GM18870 (cell line): ENCODE measurements around the gene MYLIP.

Experiments used
- ATAC-seq: cut with Tn5 transposase; IDR thresholded peaks from one replicate; pipeline ENCODE4 v1.9.1; 2021; ENCODE audit warnings: moderate library complexity; ENCODE audit not compliant: unreplicated experiment

The MYLIP gene

DNA sequence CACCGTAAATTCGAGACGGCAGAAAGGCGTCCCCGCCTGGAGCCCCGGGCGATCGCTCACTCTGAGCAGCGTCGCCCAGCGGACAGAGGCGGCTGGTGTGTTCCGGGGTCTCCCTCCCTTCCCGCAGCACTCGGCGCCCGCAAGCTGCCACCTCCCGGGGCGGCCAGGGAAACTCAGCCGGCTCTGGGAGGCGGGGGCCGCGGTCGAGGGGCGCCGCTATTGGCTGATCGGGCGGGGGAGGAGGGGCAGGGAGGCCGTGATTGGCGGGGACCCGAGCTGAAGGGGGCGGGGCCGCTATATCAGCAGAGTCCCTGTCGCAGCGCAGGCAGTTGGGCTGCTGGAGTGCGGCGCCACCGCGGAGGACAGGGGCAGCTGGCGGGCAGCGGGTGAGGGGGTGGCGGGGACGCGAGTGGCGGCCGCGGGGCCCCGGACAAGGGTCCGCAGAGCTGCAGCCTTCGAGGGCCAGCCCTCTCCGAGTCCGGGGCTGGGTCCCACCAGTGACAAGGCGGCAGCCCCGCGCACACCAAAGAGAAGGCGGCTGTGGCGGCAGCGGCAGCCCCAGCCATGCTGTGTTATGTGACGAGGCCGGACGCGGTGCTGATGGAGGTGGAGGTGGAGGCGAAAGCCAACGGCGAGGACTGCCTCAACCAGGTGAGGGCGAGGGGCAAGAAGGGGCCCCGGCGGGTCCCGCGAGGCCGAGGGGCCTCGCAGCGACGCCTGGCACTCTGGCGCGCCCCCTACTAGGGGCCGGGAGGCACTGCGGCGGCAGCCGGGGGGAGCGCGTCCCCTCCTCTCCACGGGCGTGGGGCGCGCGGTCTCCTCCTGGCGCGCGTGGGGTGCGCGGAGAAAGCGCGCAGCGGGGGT, at the start of gene MYLIP:
Gene MYLIP (plus strand): TSS at position 328 of the 864 bp plus-strand sequence. CDS start 237 bp downstream, at position 565.
- peak; percentile 43 for ATAC-seq

DNA sequence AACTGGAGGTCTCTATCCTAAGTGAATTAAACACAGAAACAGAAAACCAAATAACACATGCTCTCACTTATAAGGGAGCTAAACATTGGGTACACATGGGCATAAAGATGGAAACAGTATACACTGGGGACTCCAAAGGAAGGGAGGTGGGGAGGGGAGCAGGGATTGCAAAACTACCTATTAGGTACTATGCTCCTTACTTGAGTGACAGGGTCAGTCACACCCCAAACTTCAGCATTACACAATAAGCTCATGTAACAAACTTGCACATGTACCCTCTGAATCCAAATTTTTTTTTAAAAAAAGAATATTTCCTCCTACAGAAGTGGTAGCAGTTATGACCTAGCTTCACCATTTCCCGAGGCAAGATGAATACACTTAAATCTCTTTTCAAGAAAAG, 49.5 kb upstream of the MYLIP start:
- no peak for ATAC-seq

DNA sequence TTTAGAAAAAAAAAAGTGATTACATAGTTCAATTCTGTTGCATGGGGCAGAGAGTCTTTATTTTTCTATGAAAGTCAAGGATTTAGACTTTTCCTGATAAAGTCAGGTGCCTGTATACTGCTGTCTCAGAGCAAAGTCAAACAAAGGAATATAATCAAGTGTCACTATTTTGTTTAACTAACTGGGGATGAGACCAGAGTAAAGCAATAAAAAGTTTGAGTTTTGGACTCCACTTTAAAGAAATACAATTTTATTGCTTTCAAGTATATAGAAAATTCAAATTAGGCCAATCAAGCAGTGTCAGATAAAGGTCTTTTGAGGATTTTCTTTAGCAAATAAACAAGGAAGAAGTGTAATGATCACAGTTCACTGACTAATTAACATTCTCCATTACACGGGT, 48.7 kb upstream of the MYLIP start:
- no peak for ATAC-seq

DNA sequence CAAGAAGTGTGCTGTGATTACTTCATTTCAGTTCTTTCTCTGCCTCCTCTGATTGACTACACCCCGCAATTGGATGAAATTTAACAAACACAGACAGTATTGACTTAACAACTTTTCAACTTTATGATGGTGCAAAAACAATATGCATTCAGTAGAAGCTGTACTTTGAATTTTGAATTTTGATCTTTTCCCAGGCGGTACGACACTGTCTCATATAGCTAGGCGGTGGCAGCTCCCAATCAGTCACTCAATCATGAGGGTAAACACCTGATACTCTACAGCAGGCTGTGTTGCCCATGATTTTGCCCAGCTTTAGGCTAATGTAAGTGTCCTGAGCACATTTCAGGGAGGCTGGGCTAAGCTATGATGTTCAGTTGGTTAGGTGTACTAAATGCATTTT, 47.6 kb upstream of the MYLIP start:
- ATAC-seq: no peak

DNA sequence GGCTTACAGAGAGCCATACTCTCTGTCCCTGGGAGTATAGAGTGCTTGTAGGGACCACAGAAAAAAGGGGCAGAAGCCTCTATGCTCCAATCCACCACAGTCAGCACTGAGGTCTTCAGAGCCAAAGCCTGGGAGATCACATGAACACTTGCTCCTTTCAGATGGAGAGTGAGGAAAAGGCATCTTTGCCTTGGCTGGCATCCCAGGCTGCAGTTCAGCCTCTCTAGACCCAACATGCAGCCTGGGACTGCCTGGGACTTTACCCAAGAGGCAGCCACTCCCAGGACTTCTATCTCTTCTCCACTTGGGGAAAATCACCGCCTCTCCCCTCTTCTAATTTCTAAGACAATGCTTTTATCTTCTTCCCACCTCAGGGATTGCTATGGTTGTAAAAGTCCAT, 46.5 kb upstream of the MYLIP start:
- ATAC-seq: no peak

DNA sequence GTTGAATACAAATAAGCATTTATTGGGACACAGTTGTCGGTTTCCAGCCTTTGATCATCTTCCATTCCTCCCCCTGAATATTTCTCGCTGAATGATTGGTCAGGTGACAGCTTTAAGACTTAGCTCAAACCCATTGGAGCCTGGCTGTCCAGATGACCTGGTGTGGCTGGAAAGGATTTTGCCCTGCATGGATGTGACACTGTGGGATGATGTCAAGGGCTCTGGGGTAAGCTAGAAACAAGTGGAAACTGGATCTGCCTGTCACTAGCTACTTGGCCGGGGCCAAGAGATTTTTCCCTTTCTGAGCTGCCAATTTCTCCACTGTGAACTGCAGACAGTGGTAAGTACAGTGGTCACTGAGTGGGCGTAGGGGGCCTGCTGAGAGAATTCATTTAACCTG, 41.9 kb upstream of the MYLIP start:
- ATAC-seq: no peak

DNA sequence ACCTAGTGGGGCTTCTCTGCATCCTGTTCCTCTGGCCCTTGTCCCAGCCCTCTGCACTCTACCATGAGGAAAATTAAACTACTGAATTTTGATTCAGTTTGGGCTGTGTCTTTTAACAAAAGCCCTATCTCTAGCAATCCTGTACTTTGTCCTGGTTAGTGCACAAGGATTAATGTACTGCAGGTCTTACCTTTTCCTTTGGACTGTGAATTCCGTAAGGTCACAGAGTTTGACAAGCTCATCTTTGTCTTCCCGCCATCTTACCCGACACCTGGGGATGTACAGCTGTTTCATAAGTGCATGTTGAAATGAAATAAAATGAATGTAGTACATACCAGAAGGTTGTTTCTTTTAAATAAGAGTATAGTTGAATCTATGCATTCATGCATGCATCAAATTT, 41.5 kb upstream of the MYLIP start:
- ATAC-seq: no peak

DNA sequence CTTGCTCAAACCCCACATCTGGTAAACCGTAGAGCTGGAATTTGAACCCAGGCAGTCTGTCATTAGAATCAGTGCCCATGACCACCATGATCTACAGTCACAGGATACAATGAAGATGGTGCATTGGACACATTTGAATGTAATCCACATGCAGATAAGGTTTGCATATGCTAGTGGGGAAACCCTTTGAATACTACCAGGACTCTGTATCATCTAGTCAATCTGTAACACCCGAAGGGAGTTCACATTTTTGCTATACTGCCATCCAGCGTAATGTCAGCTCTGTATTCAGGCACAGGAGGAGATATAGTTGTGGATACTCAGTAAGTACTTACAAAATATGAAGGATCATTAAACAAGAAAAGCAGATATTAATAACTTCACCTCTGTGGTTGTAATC, 40.5 kb upstream of the MYLIP start:
- ATAC-seq: no peak

DNA sequence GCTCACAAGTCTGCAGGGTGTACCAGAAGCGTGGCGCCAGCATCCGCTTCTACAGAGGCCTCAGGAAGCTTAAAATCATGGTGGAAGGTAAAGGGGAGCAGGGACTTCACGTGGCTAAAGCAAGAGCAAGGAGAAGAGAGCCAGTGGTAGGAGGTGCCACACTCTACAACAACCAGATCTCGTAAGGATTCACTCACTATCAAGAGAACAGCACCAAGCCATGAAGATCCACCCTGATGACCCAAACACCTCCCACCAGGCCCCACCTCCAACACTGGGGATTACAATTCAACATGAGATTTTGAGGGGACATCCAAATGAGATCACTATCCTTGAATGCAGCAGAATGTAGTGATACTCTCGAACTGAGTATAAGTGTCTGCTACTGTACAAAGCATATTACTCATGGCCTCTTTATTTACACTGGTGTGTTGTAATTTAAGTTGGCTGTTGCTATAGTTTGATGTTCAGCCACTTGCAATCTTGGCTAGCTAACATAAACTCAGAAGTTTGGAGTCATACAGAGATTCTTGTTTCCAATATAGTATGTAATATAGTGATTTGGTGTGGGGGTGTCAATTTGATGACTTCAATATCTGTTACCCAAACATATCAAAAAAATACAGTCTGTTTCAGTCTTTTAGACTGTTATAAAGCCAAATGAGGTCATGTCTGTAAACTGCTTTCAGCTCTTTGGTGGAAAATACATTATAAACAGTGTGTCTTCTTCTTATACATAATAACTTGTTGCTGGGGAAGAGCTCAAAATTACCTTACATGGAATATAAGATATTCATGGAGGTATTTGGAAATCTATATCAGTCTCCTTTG, 39.4 kb upstream of the MYLIP start:
- ATAC-seq: no peak

DNA sequence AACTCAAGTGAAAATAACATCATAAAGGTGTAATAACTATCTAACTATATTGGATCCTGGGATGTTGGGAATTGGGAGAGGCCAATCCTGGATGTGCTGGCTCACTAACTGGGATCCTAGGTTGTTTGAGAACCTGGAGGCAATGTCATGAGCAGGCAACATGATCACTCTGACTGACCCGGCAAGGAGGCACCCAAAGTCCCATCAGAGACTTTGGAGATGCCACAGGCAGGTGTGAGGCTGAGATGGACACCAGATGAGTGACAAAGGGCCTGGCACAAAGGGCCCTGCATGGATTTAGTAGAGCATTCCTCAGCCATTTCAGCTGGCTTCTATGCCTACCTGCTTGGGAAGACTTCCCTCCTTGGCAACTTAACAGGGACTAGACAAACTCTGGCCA, 38.4 kb upstream of the MYLIP start:
- no peak for ATAC-seq

DNA sequence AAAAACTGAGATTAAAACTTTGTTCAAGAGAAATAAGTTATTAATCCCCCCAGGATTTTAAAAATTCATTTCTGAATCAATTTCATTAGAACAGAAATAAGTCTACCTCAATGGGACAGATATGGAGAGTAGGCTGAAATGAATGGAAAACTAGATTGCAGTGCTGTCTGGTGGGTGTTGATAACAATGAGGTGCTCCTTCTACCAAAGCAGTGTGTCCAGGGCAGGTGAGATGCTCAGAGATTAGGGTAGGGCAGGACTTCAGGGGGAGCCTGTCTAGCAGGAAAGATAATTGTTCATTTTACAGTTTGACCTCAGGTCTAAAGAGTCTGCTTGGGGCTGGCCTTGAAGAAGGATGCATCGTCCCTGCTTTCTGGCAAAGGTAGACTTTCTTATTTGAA, 38.0 kb upstream of the MYLIP start:
- no peak for ATAC-seq

DNA sequence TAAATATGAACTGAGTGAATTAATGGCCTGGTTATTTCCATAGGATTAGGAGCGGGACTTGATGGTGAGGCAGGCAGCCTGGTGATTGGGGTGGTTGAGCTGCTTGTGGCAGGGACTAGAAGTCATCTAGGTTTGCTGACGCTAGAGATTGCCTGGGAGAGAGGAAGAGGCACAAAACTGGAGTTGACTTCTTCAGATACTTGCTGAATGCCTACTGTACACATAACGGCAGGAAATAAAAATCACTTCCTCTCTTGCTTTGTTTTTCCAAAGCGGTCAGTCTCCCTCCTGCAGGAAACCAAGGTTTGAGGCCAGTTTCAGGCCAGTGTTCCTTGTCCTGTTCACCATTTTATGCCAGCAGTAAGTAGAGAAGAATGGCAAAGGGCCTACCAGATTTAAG, 36.7 kb upstream of the MYLIP start:
- no peak for ATAC-seq

DNA sequence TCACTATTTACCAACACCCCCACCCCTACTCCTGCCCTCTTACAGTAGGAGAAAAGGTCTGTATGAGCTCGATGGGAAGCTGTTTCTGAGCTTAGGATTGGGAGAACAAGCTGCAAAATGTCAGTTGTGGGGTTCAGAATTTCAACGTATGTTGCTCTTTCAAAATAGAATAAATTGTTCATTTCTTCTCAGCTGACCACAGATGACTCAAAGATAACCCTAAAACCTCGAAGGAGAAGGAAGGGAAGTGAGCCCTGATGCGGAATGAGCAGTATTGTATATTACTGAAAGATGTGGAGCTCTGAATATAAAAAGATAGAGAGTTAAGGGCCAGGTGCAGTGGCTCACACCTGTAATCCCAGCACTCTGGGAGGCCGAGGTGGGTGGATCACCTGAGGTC, 35.9 kb upstream of the MYLIP start:
- no peak for ATAC-seq

DNA sequence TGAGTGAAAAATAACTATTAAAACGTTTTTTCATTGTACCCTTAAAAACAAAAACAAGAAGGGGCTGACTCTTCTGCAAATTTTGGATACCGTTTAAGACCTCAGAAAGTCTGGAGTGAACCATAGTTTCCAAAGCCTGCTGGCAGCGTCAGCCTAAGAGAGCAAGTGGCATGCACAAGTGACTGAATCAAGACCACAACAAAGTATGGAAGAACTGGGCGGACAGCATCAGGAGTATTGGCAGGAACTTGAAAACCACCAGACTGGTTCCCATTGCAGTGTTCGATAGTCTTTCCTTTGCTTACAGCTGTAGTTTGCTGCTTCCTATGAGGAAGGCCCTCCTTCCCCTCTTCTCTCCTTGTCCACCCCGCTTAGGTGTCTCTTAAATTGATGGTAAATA, 33.7 kb upstream of the MYLIP start:
- ATAC-seq: no peak

DNA sequence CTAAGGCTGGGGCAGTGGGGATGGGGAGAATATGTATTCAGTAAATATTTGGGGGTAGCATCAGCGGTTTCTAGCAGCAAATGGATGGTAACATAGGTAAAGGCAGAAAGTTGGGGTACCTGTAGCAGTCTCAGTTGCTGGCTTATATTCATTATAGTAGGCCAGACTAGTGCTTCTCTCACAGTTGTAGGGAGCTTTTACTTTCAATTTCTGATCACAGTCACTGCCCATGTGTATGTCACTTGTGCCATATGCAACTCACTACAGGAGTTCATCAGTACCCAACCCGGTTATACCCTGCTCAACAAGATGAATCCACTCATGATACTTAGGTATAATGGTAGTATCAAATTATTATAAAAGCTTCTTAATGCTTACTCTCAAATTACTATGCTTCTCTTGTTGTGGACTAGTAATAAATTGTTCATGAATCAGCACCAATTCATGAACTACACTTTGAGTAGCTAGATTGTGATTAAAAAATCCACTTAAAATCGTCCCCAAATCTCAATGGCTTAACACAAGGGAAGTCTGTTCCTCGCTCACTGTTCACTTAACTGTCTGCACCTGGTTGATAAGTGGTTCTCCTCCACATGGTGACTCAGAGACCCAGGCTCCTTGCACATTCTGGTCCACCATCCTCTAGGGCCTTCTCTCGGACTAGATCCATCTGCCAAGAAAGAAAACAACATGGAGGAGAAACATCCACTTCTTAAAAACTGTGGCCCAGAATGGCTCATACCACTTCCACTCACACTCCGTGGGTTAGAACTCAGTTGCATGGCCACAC, 31.3 kb upstream of the MYLIP start:
- ATAC-seq: peak; percentile 86

DNA sequence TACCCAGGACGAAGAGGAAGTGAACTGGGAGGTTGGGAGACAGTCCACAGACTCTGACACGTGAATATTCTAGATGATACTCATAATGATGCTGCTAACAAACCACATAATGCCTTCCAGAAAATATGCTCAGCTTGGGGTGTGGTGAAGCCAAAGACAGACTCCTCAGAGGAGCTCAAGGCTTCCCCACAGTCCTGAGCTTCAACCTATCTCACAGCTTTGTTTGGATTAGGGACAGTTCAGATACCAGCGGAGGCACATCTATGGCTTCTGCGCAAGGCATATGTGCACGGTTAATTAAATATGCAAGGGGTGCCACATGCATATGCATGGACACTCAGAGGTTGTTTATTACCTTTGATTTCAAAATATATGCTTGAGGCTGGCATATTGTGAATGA, 30.7 kb upstream of the MYLIP start:
- ATAC-seq: no peak

DNA sequence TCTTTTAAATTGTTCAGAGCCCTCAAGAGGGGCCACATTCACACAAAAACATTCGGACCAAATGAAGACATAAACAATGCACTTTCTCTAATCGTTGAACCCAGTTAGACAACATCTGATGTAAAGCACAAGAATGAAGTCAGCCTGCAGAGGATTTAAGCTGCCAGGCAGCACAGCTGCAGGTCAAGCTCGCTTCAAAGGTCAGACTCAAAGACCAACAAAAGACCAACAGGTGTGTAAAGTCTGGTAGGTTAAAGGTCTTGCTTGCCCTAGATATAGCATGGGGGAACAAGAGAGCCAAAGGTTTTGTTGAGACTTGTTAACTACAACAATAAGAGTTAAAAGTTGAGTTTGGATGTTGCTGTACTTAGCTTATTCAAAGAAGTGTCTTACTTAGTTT, 26.7 kb upstream of the MYLIP start:
- ATAC-seq: no peak

DNA sequence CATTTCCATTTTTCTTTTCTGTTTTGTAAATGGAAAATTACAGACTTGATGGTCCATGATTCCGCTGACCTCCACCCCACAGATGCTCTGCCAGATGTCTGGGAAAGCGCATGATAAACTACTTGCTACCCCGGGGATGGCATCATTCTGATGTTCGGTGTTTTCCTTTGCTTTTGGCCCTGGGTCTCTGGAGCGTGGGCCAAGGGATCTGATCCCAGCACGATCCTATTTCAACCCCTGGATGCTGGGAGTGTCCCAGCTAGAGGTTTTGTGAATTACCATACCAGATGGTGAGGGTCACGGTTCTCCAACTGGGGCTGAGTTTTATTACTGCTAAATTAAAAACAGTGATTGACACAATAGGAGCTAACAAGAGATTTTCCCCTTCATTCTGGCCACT, 25.2 kb upstream of the MYLIP start:
- ATAC-seq: no peak

DNA sequence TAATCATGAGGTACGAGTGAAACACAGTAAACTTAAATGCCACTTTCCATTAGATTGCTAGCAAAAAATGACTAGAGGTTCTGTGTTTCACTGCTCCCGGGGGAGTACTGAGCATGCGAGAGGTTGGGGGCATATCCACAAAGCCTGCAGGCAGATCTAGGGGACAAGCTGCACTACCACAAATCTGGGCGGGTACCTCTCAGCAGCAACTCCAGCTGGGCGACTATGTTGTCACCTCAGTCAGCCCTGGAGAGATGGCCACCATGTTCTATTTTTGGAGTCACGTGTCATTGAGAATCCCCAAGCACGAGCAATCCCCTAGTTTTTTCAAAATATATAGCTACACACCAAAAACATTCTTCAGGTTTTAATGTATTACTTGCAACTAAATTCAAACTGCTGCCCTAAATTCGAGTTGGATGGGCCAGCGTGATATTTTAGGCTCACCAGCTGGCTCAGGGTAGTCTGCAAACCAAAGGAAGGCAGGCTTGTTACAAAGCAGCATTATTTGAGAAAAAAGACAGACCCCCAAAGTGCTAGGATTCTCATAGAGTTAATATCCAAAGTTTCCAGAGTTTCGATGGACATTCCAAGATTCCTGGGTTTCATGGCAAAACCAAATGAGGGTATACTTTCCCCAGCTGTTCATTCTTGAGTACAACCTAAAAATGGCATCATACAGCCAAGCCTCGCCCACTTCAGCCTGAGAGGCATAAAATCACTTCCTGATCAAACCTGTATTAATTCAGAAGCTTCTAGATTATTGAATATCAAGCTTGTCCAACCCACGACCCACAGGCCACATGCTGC, 24.1 kb upstream of the MYLIP start:
- ATAC-seq: no peak

DNA sequence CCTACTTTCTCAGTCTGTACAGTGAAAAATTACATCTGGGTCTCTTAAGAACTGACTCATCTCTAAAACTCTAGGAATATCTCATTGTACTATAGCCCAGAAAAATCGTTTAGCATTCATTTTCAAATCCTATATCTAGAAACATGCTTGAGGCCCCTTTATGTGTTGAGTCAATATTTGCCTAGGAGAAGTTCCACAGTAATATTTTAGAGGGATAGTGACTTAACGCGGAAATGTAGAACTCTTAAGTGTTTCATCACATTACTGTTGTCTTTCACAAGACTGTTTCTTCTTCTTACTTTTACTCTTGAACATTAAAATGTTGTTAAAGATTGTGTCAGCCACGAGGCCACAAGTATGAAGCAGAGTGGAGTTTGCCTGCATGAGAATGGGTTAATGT, 23.0 kb upstream of the MYLIP start:
- no peak for ATAC-seq
